Neuronal stem cell (in vitro differentiated cells): ENCODE measurements around the gene PLXND1.
A peak's percentile ranks its signal among the peaks of the same experiment; 100 is the strongest.

ENCODE experiments used
- DNase-seq: peaks from one replicate; pipeline ENCODE4 v3.0.0-alpha.2; 2013; ENCODE audit warnings: low spot score
- H2AFZ ChIP-seq: one replicate; pipeline ENCODE4 v1.6.1; 2013; ENCODE audit warnings: mild to moderate bottlenecking, low read length, inconsistent platforms
- H2AK5ac ChIP-seq: 2 replicates; pipeline ENCODE4 v1.6.1; 2013; ENCODE audit warnings: low read depth, mild to moderate bottlenecking, inconsistent platforms, low read length, moderate library complexity, mixed read lengths
- H2BK120ac ChIP-seq: 2 replicates; pipeline ENCODE4 v1.6.1; 2013; ENCODE audit warnings: low read depth, mild to moderate bottlenecking, inconsistent platforms, low read length, moderate library complexity, mixed read lengths
- H2BK12ac ChIP-seq: one replicate; pipeline ENCODE4 v1.6.1; 2013; ENCODE audit warnings: low read length, inconsistent platforms
- H2BK15ac ChIP-seq: 2 replicates; pipeline ENCODE4 v1.6.1; 2013; ENCODE audit warnings: mild to moderate bottlenecking, low read length, inconsistent platforms, mixed read lengths
- H2BK5ac ChIP-seq: one replicate; pipeline ENCODE4 v1.6.1; 2013; ENCODE audit warnings: inconsistent platforms, mild to moderate bottlenecking, low read length, moderate library complexity
- H3K14ac ChIP-seq: one replicate; pipeline ENCODE4 v1.6.1; 2013; ENCODE audit warnings: low read length, inconsistent platforms
- H3K18ac ChIP-seq: 2 replicates; pipeline ENCODE4 v1.6.1; 2013; ENCODE audit warnings: low read length, inconsistent platforms
- H3K23ac ChIP-seq: 2 replicates; pipeline ENCODE4 v1.6.1; 2013; ENCODE audit warnings: low read depth, mild to moderate bottlenecking, mixed read lengths, low read length, inconsistent platforms; ENCODE audit not compliant: poor library complexity
- H3K27ac ChIP-seq: replicated peaks from 3 replicates; pipeline ENCODE4 v1.5.1; 2013; ENCODE audit warnings: low read length, inconsistent platforms
- H3K27me3 ChIP-seq, 3 experiments: 2 replicates each; pipeline ENCODE4 v1.6.1; 2013; ENCODE audit warnings: low read length in 3 of 3, mild to moderate bottlenecking in 2 of 3, inconsistent platforms in 1 of 3, low read depth in 1 of 3, mixed read lengths in 1 of 3, moderate library complexity in 1 of 3; ENCODE audit not compliant: control insufficient read depth in 3 of 3, insufficient read depth in 3 of 3
- H3K36me3 ChIP-seq, 2 donors: replicated peaks in 1 of 2; 2 replicates each; pipeline ENCODE4 v1.6.1; 2013; ENCODE audit warnings: low read length in 2 of 2; ENCODE audit not compliant: control insufficient read depth in 2 of 2, insufficient read depth in 2 of 2
- H3K4ac ChIP-seq: 2 replicates; pipeline ENCODE4 v1.6.1; 2013; ENCODE audit warnings: inconsistent platforms, mild to moderate bottlenecking, low read length, moderate library complexity
- H3K4me1 ChIP-seq, 2 donors: 1 replicate in 1 of 2; 2 replicates in 1 of 2; pipeline ENCODE4 v1.6.1; 2013; ENCODE audit warnings: low read length in 2 of 2, low read depth in 1 of 2; ENCODE audit not compliant: control insufficient read depth in 2 of 2, insufficient read depth in 1 of 2
- H3K4me2 ChIP-seq: one replicate; pipeline ENCODE4 v1.6.1; 2013; ENCODE audit warnings: mild to moderate bottlenecking, low read length, inconsistent platforms; ENCODE audit not compliant: insufficient read depth, poor library complexity, severe bottlenecking
- H3K4me3 ChIP-seq, 2 donors: 2 replicates each; pipeline ENCODE4 v1.5.1; 2013; ENCODE audit warnings: low read length in 2 of 2, mild to moderate bottlenecking in 2 of 2, inconsistent platforms in 1 of 2, moderate library complexity in 1 of 2
- H3K79me1 ChIP-seq: one replicate; pipeline ENCODE4 v1.6.1; 2013; ENCODE audit warnings: low read depth, mild to moderate bottlenecking, inconsistent platforms, low read length, moderate library complexity
- H3K9ac ChIP-seq: one replicate; pipeline ENCODE4 v1.6.1; 2013; ENCODE audit warnings: mild to moderate bottlenecking, low read depth, low read length, inconsistent platforms; ENCODE audit not compliant: poor library complexity
- H3K9me3 ChIP-seq, 2 donors: replicated peaks in 1 of 2; 2 replicates each; pipeline versions ENCODE3 to v1.6.1; 2013; ENCODE audit warnings: low read length in 2 of 2, mild to moderate bottlenecking in 2 of 2, inconsistent platforms in 1 of 2, low read depth in 1 of 2, mixed read lengths in 1 of 2, moderate library complexity in 1 of 2; ENCODE audit not compliant: control insufficient read depth in 2 of 2, insufficient read depth in 1 of 2
- H4K8ac ChIP-seq: one replicate; pipeline ENCODE4 v1.6.1; 2013; ENCODE audit warnings: low read depth, mild to moderate bottlenecking, inconsistent platforms, low read length, moderate library complexity
- H4K91ac ChIP-seq: one replicate; pipeline ENCODE4 v1.6.1; 2013; ENCODE audit warnings: low read length, low read depth, mild to moderate bottlenecking, inconsistent platforms; ENCODE audit not compliant: poor library complexity
- WGBS, 2 donors: extraction: QIAGEN DNeasy Blood & Tissue Kit; methylation state at CpG; one replicate each; pipeline ENCODE4 v1.1.7; 2013; ENCODE audit warnings: missing lambda C conversion rate in 2 of 2, mixed read lengths in 1 of 2; ENCODE audit not compliant: insufficient read length in 2 of 2, insufficient replicate concordance in 1 of 2; ENCODE audit errors: extremely low coverage in 2 of 2; 5-methylcytosine and 5-hydroxymethylcytosine counted together

Gene PLXND1

GRCh38 chr3:129558772-129559564 lies 47.5 kb downstream of the PLXND1 start:
- Histone ChIP-seq H3K27me3 (no peaks in the 10 kb centered on the region), H3K4me3 (no peak overlapping the region)
- no peak for DNase-seq

GRCh38 chr3:129558081-129558771 lies 48.2 kb downstream of the PLXND1 start:
- no peak overlapping the region for H3K9ac ChIP-seq
- no peak overlapping the region for H3K4ac ChIP-seq
- WGBS, 2 donors: no CpG with 5 or more reads among the region's 15 CpGs
- H4K91ac ChIP-seq: no peak overlapping the region
- H3K27ac ChIP-seq: no peak overlapping the region
- no peak overlapping the region for H2BK15ac ChIP-seq
- peaks cover 16 to 36% of the 10 kb centered on the region in 2 donors for H3K4me1 ChIP-seq
- H4K8ac ChIP-seq: no peak overlapping the region
- H3K4me3 ChIP-seq: no peak overlapping the region
- no peak overlapping the region for H2AFZ ChIP-seq
- no peak overlapping the region for H2BK5ac ChIP-seq
- no peak overlapping the region for H3K23ac ChIP-seq
- H2BK12ac ChIP-seq: no peak overlapping the region
- DNase-seq: no peak
- H3K79me1 ChIP-seq: no peaks in the 10 kb centered on the region
- H3K27me3 ChIP-seq: no peaks in the 10 kb centered on the region
- no peaks in the 10 kb centered on the region for H3K9me3 ChIP-seq
- peak overlapping the region; percentile 56 for H3K18ac ChIP-seq
- peak overlapping the region; percentile 51 for H2AK5ac ChIP-seq
- H3K36me3 ChIP-seq: peaks cover 0 to 59% of the 10 kb centered on the region in 2 donors
- H3K4me2 ChIP-seq: no peak overlapping the region
- no peak overlapping the region for H3K14ac ChIP-seq
- peak overlapping the region; percentile 35 for H2BK120ac ChIP-seq

More at GRCh38 chr3:129558772-129559564, 47.5 kb downstream of the PLXND1 start:
- Histone ChIP-seq H3K9ac (no peak overlapping the region), H3K36me3 (peaks cover 0 to 66% of the 10 kb centered on the region in 2 donors), H2BK15ac (no peak overlapping the region), H2BK120ac (peak overlapping the region; percentile 35), H2AFZ (no peak overlapping the region), H4K91ac (no peak overlapping the region), H3K4ac (no peak overlapping the region), H3K9me3 (no peaks in the 10 kb centered on the region), H4K8ac (no peak overlapping the region), H3K14ac (no peak overlapping the region), H3K18ac (peak overlapping the region; percentile 56), H2BK5ac (no peak overlapping the region), H2BK12ac (no peak overlapping the region), H3K4me1 (peaks cover 11 to 36% of the 10 kb centered on the region in 2 donors), H3K27ac (no peak overlapping the region), H3K4me2 (no peak overlapping the region), H3K23ac (no peak overlapping the region), H3K79me1 (no peaks in the 10 kb centered on the region), H2AK5ac (peak overlapping the region; percentile 51)
- no CpG with 5 or more reads among the region's 11 CpGs for WGBS, 2 donors

GRCh38 chr3:129557548-129557894 lies 49.0 kb downstream of the PLXND1 start:
- Histone ChIP-seq H2BK120ac (no peak overlapping the region), H2AFZ (no peak overlapping the region), H2AK5ac (peak overlapping the region; percentile 51), H3K36me3 (peaks cover 0 to 53% of the 10 kb centered on the region in 2 donors), H4K8ac (no peak overlapping the region), H3K4ac (no peak overlapping the region), H2BK15ac (no peak overlapping the region), H3K4me1 (peaks cover 21 to 41% of the 10 kb centered on the region in 2 donors), H4K91ac (no peak overlapping the region), H2BK12ac (peak overlapping the region; percentile 33), H3K27me3 (no peaks in the 10 kb centered on the region), H3K9me3 (no peaks in the 10 kb centered on the region), H2BK5ac (no peak overlapping the region), H3K14ac (no peak overlapping the region), H3K79me1 (no peaks in the 10 kb centered on the region), H3K18ac (peak overlapping the region; percentile 32), H3K9ac (no peak overlapping the region), H3K4me2 (no peak overlapping the region), H3K4me3 (no peak overlapping the region), H3K27ac (no peak overlapping the region), H3K23ac (no peak overlapping the region)
- no CpG with 5 or more reads among the region's 11 CpGs for WGBS, 2 donors
- DNase-seq: no peak

DNA sequence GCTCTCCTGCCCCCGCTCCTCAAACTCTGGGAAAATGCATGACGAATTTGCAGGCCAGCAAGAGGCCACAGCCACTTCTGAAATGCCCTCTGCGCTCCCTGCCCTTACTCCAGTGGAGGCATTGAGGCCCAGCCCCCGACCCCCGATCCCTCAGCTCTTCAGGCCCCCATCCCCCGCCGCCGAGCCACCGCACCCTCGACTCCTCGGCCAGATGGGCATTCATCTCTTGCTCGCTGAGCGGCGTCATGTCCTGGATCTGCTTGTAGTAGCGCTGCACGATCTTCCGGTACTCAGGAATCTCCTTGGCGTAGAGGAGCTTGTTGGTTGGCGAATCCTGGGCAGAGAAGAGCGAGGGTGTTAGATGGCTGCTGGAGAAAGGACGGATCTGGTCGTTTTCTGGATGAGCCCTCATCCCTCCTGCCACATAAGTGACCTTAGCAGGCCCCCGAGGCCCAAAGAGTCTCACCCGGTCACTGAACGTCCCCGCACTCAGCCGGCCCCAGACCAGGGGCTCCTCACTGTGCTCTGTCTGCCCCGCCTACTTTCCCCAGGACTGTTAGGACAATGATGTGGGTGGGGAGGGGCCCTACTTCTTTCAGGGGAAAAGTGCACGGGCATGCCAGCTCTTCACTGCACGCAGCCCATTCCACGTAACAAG lies 49.5 kb downstream of the PLXND1 start:
- H4K8ac ChIP-seq: no peak overlapping the region
- no peak overlapping the region for H2BK12ac ChIP-seq
- no peak overlapping the region for H3K27ac ChIP-seq
- no peak overlapping the region for H3K9ac ChIP-seq
- H2AFZ ChIP-seq: no peak overlapping the region
- no peak overlapping the region for H2BK120ac ChIP-seq
- H3K18ac ChIP-seq: no peak overlapping the region
- H2BK5ac ChIP-seq: no peak overlapping the region
- H2BK15ac ChIP-seq: no peak overlapping the region
- no peak overlapping the region for H3K4me2 ChIP-seq
- no peak overlapping the region for H3K23ac ChIP-seq
- no peak for DNase-seq
- peaks cover 0 to 48% of the 10 kb centered on the region in 2 donors for H3K36me3 ChIP-seq
- H3K79me1 ChIP-seq: no peaks in the 10 kb centered on the region
- no peak overlapping the region for H3K14ac ChIP-seq
- H3K9me3 ChIP-seq: no peaks in the 10 kb centered on the region
- no peak overlapping the region for H3K4me3 ChIP-seq
- peak overlapping the region; percentile 9 for H2AK5ac ChIP-seq
- no CpG with 5 or more reads among the region's 31 CpGs for WGBS, 2 donors
- no peak overlapping the region for H3K4ac ChIP-seq
- H3K4me1 ChIP-seq: peaks cover 21 to 45% of the 10 kb centered on the region in 2 donors
- no peak overlapping the region for H4K91ac ChIP-seq
- no peaks in the 10 kb centered on the region for H3K27me3 ChIP-seq
